ENCODE measurements around the gene BRICD5. TPM values are rescaled to one million over a fixed set of nuclear protein-coding genes. Genes with fewer than 3 reads are reported as not detected.
A peak's percentile ranks its signal among the peaks of the same experiment; 100 is the strongest.
"Not testable (repeated sequence)": the region's sequence is repeated elsewhere in the genome, so short reads cannot be mapped to it uniquely, and the experiment has no call there.

The BRICD5 gene
- 7.8 TPM for total RNA-seq
- long read RNA-seq, partial matches to known transcripts = 2 of 16 reads
- long read RNA-seq, other reads (novel, unspliced or antisense) = 11 of 16 reads

DNA sequence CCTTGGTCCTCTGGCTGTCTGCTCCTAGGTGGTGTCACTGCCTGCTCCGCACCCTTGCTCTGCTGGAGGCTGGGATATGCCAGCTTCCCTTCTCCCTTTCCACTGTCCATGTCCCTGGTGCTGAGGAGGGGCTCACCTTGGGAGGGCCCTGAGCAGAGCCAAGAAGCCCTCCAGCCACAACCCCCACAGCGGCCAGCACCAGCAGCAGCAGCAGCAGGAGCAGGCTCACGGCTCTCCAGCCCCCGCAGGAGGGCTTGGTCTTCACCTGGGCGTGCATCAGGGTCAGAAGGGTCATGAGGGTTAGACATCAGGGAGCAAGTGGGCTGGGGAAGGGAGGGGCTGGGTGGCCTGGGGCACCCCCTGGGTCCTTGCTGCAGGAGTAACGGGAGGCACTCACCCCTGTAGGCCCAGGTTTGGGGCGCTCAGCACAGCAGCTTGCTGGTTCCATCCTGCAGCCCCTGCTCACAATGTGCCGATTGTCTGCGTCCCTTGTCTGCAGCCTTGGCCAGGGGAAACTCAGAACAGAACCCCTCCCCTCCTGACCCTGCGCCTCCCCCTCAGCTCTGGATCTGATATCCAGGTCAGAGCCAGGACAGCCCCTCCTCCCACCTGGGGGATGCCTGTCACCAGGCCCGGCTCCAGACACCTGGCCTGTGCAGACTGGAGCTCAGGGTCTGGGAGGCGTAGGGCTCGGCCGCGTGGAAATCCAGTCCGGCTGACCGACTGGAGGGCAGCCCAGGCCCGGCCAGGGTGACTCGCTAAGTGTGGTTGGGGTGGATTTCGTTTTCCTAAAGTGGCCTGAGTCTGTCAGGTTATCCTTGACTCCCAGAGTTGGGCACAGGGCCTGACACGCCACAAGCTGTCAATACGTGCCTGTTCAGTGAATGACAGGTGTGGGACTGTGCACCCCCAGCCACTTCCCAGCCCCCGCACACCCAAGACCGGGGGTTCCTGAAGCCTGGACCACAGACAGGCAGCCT, at the start of gene BRICD5:
Gene BRICD5 (minus strand): TSS at position 478 of the 980 bp plus-strand sequence. CDS start 30 bp downstream, at position 448.
- H3K4me3 ChIP-seq = no peak within 1 kb of the TSS
- H3K27me3 ChIP-seq (ENCODE audit: low read depth) = no peaks in the 10 kb centered on the region
- DNase-seq = peak; percentile 43
- no peak for ATAC-seq
- intact Hi-C loops (cut with DNase I) = no loop called here
- peaks cover 40% of the 10 kb centered on the region for H3K36me3 ChIP-seq
- H3K9me3 ChIP-seq = no peaks in the 10 kb centered on the region
- H3K4me1 ChIP-seq = peaks cover 40% of the 10 kb centered on the region
- TF ChIP-seq, protein P1, sequence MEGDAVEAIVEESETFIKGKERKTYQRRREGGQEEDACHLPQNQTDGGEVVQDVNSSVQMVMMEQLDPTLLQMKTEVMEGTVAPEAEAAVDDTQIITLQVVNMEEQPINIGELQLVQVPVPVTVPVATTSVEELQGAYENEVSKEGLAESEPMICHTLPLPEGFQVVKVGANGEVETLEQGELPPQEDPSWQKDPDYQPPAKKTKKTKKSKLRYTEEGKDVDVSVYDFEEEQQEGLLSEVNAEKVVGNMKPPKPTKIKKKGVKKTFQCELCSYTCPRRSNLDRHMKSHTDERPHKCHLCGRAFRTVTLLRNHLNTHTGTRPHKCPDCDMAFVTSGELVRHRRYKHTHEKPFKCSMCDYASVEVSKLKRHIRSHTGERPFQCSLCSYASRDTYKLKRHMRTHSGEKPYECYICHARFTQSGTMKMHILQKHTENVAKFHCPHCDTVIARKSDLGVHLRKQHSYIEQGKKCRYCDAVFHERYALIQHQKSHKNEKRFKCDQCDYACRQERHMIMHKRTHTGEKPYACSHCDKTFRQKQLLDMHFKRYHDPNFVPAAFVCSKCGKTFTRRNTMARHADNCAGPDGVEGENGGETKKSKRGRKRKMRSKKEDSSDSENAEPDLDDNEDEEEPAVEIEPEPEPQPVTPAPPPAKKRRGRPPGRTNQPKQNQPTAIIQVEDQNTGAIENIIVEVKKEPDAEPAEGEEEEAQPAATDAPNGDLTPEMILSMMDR (IDR thresholded peaks at IDR 0.05) = no peak
- no peak within 1 kb of the TSS for H3K27ac ChIP-seq

DNA sequence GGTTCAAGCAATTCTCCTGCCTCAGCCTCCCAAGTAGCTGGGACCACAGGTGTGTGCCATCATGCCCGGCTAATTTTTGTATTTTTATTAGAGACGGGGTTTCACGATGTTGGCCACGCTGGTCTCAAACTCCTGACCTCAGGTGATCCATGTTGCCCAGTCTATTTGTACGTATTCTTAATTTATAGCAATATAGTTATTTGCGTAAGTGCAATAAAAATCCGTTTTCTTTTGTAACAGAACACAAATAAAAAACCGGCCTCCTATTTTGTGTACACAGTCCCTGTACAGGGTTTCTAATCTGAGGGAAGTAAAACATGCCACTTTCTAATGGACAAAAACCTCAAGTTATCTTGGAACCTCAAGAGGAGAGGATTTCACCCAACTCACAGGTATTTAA, 49.6 kb upstream of the BRICD5 start:
- Histone ChIP-seq H3K9me3 (no peaks in the 10 kb centered on the region), H3K4me3 (no peak overlapping the region), H3K4me1 (peaks cover 5% of the 10 kb centered on the region), H3K27ac (no peak overlapping the region), H3K27me3 (ENCODE audit: low read depth) (no peaks in the 10 kb centered on the region), H3K36me3 (peaks cover 92% of the 10 kb centered on the region)
- TF ChIP-seq, protein P1 (IDR thresholded peaks at IDR 0.05) = no peak
- ATAC-seq (no peak), DNase-seq (no peak)
- intact Hi-C loops (cut with DNase I) = no loop called here

DNA sequence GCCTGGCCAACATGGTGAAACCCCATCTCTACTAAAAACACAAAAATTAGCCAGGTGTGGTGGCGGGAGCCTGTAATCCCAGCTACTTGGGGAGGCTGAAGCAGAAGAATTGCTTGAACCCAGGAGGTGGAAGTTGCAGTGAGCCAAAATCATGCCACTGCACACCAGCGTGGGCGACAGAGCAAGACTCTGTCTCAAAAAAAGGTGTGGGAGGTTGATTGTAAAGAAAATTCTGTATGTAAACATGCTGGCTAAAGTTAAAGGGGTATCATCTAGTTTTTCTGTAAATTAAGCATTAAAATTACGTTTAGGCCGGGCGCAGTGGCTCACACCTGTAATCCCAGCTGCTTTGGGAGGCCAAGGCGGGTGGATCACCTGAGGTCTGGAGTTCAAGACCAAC, 47.9 kb upstream of the BRICD5 start:
- H3K9me3 ChIP-seq; H3K4me1 ChIP-seq; H3K27ac ChIP-seq; intact Hi-C loops (cut with DNase I); H3K27me3 ChIP-seq (ENCODE audit: low read depth); ATAC-seq; DNase-seq; H3K4me3 ChIP-seq: not testable (repeated sequence)
- peaks cover 100% of the 10 kb centered on the region for H3K36me3 ChIP-seq

DNA sequence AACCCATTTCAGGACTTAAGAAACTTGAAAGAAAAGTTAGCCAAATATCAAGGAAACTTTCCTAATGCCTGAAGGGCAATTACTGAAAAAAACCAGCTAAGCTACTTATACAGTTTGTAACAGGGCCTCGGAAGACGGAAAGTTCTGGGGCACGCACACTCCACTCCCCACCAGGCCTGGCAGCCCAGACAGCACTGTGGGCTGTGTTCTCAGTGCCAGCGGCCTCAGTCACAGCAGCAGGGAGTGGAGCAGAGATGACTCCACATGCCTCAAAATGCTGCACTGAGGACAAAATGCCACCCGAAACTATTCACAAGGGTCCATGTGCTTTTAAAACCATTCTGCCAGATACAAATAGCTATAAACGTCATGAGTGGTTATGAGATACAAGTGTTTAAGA, 47.1 kb upstream of the BRICD5 start:
- no peak for DNase-seq
- Histone ChIP-seq H3K27me3 (ENCODE audit: low read depth) (no peaks in the 10 kb centered on the region), H3K4me3 (no peak overlapping the region), H3K27ac (no peak overlapping the region), H3K9me3 (no peaks in the 10 kb centered on the region), H3K4me1 (no peaks in the 10 kb centered on the region), H3K36me3 (peaks cover 100% of the 10 kb centered on the region)
- TF ChIP-seq, protein P1 (IDR thresholded peaks at IDR 0.05) = no peak
- no peak for ATAC-seq
- intact Hi-C loops (cut with DNase I) = no loop called here

DNA sequence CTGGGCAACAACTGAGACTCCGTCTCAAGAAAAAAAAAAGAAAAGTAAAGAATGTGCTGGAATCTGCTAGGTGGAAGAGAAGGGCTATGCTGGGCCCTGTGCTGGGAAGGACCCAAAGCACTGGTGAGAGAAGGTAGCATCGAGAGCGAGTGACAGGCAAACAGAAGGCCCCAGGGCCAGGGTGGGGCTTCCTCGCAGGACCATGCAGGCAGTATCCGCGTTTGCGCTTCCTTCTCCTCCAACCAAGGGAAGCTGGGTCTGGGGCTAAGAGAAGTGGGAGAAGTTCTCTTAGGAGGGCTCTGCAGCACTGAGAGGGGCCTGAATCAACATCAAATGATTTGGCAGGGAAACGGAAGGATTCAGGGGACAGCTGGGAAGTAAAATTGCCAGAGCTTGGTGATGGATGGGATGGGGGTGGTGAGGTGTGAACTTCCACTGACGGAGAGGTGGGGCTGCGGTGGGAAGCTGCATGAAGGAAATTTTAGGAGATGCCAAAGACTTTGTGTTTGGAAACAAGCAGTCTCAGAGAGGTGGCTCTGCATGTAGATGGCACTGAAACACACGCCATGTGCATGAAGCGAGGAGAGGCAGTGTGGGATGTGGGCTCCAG, 46.0 kb upstream of the BRICD5 start:
- H3K4me3 ChIP-seq = no peak overlapping the region
- ATAC-seq (no peak), DNase-seq (peak; percentile 15)
- peaks cover 90% of the 10 kb centered on the region for H3K36me3 ChIP-seq
- no peak overlapping the region for H3K27ac ChIP-seq
- H3K4me1 ChIP-seq = peaks cover 9% of the 10 kb centered on the region
- TF ChIP-seq, protein P1 (IDR thresholded peaks at IDR 0.05) = no peak
- H3K9me3 ChIP-seq = no peaks in the 10 kb centered on the region
- no peaks in the 10 kb centered on the region for H3K27me3 ChIP-seq (ENCODE audit: low read depth)
- intact Hi-C loops (cut with DNase I) = no loop called here
